Mesenchymal stem cell (in vitro differentiated cells and primary cell): ENCODE results near the gene TSC22D1.

Experiments
- DNase-seq: peaks from one replicate; pipeline ENCODE4 v3.0.0-alpha.2; 2013
- H2AFZ ChIP-seq: one replicate; pipeline ENCODE4 v1.6.1; 2013; ENCODE audit warnings: low read depth, mild to moderate bottlenecking, control low read depth, inconsistent platforms, low read length, moderate library complexity
- H2AK5ac ChIP-seq: 2 replicates; pipeline ENCODE4 v1.6.1; 2013; ENCODE audit warnings: low read length, moderate library complexity, mild to moderate bottlenecking, inconsistent platforms; ENCODE audit not compliant: severe bottlenecking
- H2BK120ac ChIP-seq: one replicate; pipeline ENCODE4 v1.6.1; 2013; ENCODE audit warnings: low read depth, mild to moderate bottlenecking, inconsistent platforms, low read length, moderate library complexity
- H2BK12ac ChIP-seq, 2 experiments: one replicate each; pipeline ENCODE4 v1.6.1; 2013; ENCODE audit warnings: inconsistent platforms in 2 of 2, low read length in 2 of 2, mild to moderate bottlenecking in 2 of 2, moderate library complexity in 2 of 2, control low read depth in 1 of 2
- H2BK15ac ChIP-seq: one replicate; pipeline ENCODE4 v1.6.1; 2013; ENCODE audit warnings: mild to moderate bottlenecking, low read depth, inconsistent platforms; ENCODE audit not compliant: poor library complexity, severe bottlenecking
- H2BK5ac ChIP-seq: 2 replicates; pipeline ENCODE4 v1.6.1; 2013; ENCODE audit warnings: low read depth, mild to moderate bottlenecking, low read length, control low read depth, inconsistent platforms; ENCODE audit not compliant: poor library complexity, severe bottlenecking
- H3K14ac ChIP-seq, 2 experiments: one replicate each; pipeline ENCODE4 v1.6.1; 2013; ENCODE audit warnings: inconsistent platforms in 2 of 2, low read length in 2 of 2, control low read depth in 1 of 2, mild to moderate bottlenecking in 1 of 2, moderate library complexity in 1 of 2
- H3K18ac ChIP-seq, 2 experiments: one replicate each; pipeline ENCODE4 v1.6.1; 2013; ENCODE audit warnings: inconsistent platforms in 2 of 2, low read length in 2 of 2, control low read depth in 1 of 2, low read depth in 1 of 2, mild to moderate bottlenecking in 1 of 2
- H3K23ac ChIP-seq, 2 experiments: one replicate each; pipeline ENCODE4 v1.6.1; 2013; ENCODE audit warnings: inconsistent platforms in 2 of 2, low read length in 2 of 2, mild to moderate bottlenecking in 2 of 2, moderate library complexity in 2 of 2, control low read depth in 1 of 2
- H3K27ac ChIP-seq: 2 replicates; pipeline ENCODE4 v1.5.1; 2013; ENCODE audit warnings: mild to moderate bottlenecking, moderate library complexity, low read length, control low read depth, inconsistent platforms; ENCODE audit not compliant: poor library complexity, severe bottlenecking
- H3K27me3 ChIP-seq, 2 experiments: 2 replicates each; pipeline versions ENCODE4 v1.6.1 to v1.7.0; 2013; ENCODE audit warnings: low read length in 2 of 2, mild to moderate bottlenecking in 2 of 2, moderate library complexity in 2 of 2, control low read depth in 1 of 2, inconsistent platforms in 1 of 2; ENCODE audit not compliant: control insufficient read depth in 1 of 2, insufficient read depth in 1 of 2
- H3K36me3 ChIP-seq, 2 experiments: 2 replicates each; pipeline versions ENCODE4 v1.6.1 to v1.7.0; 2013; ENCODE audit warnings: low read length in 2 of 2, control low read depth in 1 of 2, inconsistent platforms in 1 of 2, low read depth in 1 of 2, mild to moderate bottlenecking in 1 of 2; ENCODE audit not compliant: insufficient read depth in 2 of 2, control insufficient read depth in 1 of 2
- H3K4ac ChIP-seq, 2 experiments: one replicate each; pipeline ENCODE4 v1.6.1; 2013; ENCODE audit warnings: inconsistent platforms in 2 of 2, low read length in 2 of 2, mild to moderate bottlenecking in 2 of 2, moderate library complexity in 2 of 2, control low read depth in 1 of 2, low read depth in 1 of 2
- H3K4me1 ChIP-seq: 2 replicates; pipeline ENCODE4 v1.6.1; 2013; ENCODE audit warnings: low read depth, low read length, control low read depth; ENCODE audit not compliant: control insufficient read depth, insufficient read depth
- H3K4me2 ChIP-seq: 2 replicates; pipeline ENCODE4 v1.6.1; 2013; ENCODE audit warnings: low read length, mild to moderate bottlenecking, inconsistent platforms; ENCODE audit not compliant: poor library complexity, severe bottlenecking
- H3K4me3 ChIP-seq, 2 experiments: 2 replicates each; pipeline versions ENCODE4 v1.5.1 to v1.7.0; 2013; ENCODE audit warnings: low read length in 2 of 2, mild to moderate bottlenecking in 2 of 2, control low read depth in 1 of 2, low read depth in 1 of 2; ENCODE audit not compliant: insufficient read depth in 1 of 2
- H3K79me1 ChIP-seq: replicated peaks from 2 replicates; pipeline ENCODE4 v1.6.1; 2013; ENCODE audit warnings: mild to moderate bottlenecking, control low read depth, low read length, inconsistent platforms; ENCODE audit not compliant: poor library complexity, severe bottlenecking
- H3K9ac ChIP-seq: 2 replicates; pipeline ENCODE4 v1.7.0; 2013; ENCODE audit warnings: mild to moderate bottlenecking, low read length, moderate library complexity
- H3K9me3 ChIP-seq: 2 replicates; pipeline ENCODE4 v1.7.0; 2013; ENCODE audit warnings: mild to moderate bottlenecking, low read length; ENCODE audit not compliant: control insufficient read depth
- H4K8ac ChIP-seq: one replicate; pipeline ENCODE4 v1.6.1; 2013; ENCODE audit warnings: inconsistent platforms, mild to moderate bottlenecking, low read length, moderate library complexity
- H4K91ac ChIP-seq: one replicate; pipeline ENCODE4 v1.6.1; 2013; ENCODE audit warnings: mild to moderate bottlenecking, low read length, inconsistent platforms
- WGBS: methylation state at CpG from one replicate; pipeline ENCODE4 v1.1.7; 2013; ENCODE audit warnings: mixed read lengths; 5-methylcytosine and 5-hydroxymethylcytosine counted together

TSC22D1 gene

DNA sequence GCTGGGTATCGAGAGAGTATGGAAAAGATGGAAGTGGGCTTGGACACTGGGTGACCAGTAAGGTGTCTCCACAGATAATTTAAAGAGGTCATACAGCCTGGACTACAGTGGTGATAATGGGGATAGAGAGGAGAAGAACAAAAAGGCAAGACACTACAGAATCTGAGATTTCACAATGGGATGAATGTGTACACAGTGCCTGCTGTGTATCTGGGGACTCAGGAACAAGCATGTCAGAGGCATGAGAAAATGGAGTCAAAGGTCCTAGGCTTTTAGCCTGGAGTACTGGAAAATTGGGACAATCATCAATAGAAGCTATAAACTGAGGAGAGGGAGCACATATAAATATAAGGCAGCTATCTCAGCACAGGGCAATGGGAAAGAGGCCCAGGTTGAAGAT is 69.4 kb downstream of the TSC22D1 start:
- no peak overlapping the region for H3K14ac ChIP-seq
- H4K8ac ChIP-seq, result no peak overlapping the region
- peaks cover 4% of the 10 kb centered on the region for H3K4me1 ChIP-seq
- H2AFZ ChIP-seq, result no peak overlapping the region
- H3K18ac ChIP-seq, result no peak overlapping the region
- no peak overlapping the region for H4K91ac ChIP-seq
- no peaks in the 10 kb centered on the region for H3K9me3 ChIP-seq
- H2AK5ac ChIP-seq, result no peak overlapping the region
- H3K27me3 ChIP-seq, result no peaks in the 10 kb centered on the region
- no peak overlapping the region for H2BK120ac ChIP-seq
- no peak overlapping the region for H2BK12ac ChIP-seq
- no peak overlapping the region for H3K23ac ChIP-seq
- H3K4me2 ChIP-seq, result no peak overlapping the region
- no peak overlapping the region for H2BK5ac ChIP-seq
- no peak overlapping the region for H3K27ac ChIP-seq
- no peak overlapping the region for H3K4me3 ChIP-seq
- H3K4ac ChIP-seq, result no peak overlapping the region
- H2BK15ac ChIP-seq, result no peak overlapping the region
- no peak overlapping the region for H3K9ac ChIP-seq
- 99% methylated on average over 1 of the region's 1 CpG for WGBS
- no peak for DNase-seq
- peaks cover 26% of the 10 kb centered on the region for H3K79me1 ChIP-seq
- H3K36me3 ChIP-seq, result peaks cover 14 to 57% of the 10 kb centered on the region in 2 experiments

DNA sequence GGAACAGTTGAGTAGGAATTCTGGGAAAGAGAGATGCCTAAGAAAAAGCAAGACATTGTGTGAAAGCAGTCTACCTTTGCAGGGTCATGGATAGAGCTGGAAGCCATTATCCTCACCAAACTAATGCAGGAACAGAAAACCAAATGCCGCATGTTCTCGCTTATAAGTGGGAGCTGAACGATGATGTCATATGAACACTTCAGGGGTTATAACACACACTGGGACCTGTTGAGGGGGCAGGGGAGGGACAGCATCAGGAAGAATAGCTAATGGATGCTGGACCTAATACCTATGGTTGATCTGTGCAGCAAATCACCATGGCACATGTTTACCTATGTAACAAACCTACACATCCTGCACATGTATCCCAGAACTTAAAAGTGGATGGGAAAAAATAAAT is 69.9 kb downstream of the TSC22D1 start:
- no peak overlapping the region for H2BK15ac ChIP-seq
- no peak overlapping the region for H4K8ac ChIP-seq
- H3K18ac ChIP-seq, result no peak overlapping the region
- H3K36me3 ChIP-seq, result peaks cover 14 to 57% of the 10 kb centered on the region in 2 experiments
- WGBS, result 100% methylated on average over 3 of the region's 3 CpGs
- H3K14ac ChIP-seq, result no peak overlapping the region
- H3K4ac ChIP-seq, result no peak overlapping the region
- H2BK120ac ChIP-seq, result no peak overlapping the region
- H2BK5ac ChIP-seq, result no peak overlapping the region
- no peaks in the 10 kb centered on the region for H3K9me3 ChIP-seq
- no peak overlapping the region for H3K9ac ChIP-seq
- H3K27ac ChIP-seq, result no peak overlapping the region
- peaks cover 27% of the 10 kb centered on the region for H3K79me1 ChIP-seq
- no peak overlapping the region for H2AFZ ChIP-seq
- H3K4me1 ChIP-seq, result peaks cover 5% of the 10 kb centered on the region
- H3K23ac ChIP-seq, result no peak overlapping the region
- no peak overlapping the region for H3K4me3 ChIP-seq
- no peak overlapping the region for H2AK5ac ChIP-seq
- no peak overlapping the region for H3K4me2 ChIP-seq
- H2BK12ac ChIP-seq, result no peak overlapping the region
- DNase-seq, result no peak
- no peak overlapping the region for H4K91ac ChIP-seq
- H3K27me3 ChIP-seq, result no peaks in the 10 kb centered on the region

- Histone ChIP-seq H3K4me3 (no peak overlapping the region), H2BK12ac (no peak overlapping the region)
- WGBS, result 96% methylated on average over 4 of the region's 4 CpGs
These were observed 72.0 kb downstream of the TSC22D1 start for GRCh38 chr13:44504116-44504515.

GRCh38 chr13:44498969-44499368 is 77.2 kb downstream of the TSC22D1 start:
- H3K27ac ChIP-seq, result no peak overlapping the region
- no peaks in the 10 kb centered on the region for H3K9me3 ChIP-seq
- H3K4ac ChIP-seq, result no peak overlapping the region
- H2BK12ac ChIP-seq, result no peak overlapping the region
- no peak for DNase-seq
- H2BK5ac ChIP-seq, result no peak overlapping the region
- H4K8ac ChIP-seq, result no peak overlapping the region
- H3K27me3 ChIP-seq, result no peaks in the 10 kb centered on the region
- no peak overlapping the region for H2AK5ac ChIP-seq
- no peak overlapping the region for H3K14ac ChIP-seq
- no peak overlapping the region for H2BK15ac ChIP-seq
- H2BK120ac ChIP-seq, result no peak overlapping the region
- H3K36me3 ChIP-seq, result peaks cover 1 to 31% of the 10 kb centered on the region in 2 experiments
- H3K23ac ChIP-seq, result no peak overlapping the region
- H3K79me1 ChIP-seq, result peaks cover 13% of the 10 kb centered on the region
- H3K4me1 ChIP-seq, result peaks cover 9% of the 10 kb centered on the region
- H3K18ac ChIP-seq, result no peak overlapping the region
- no peak overlapping the region for H4K91ac ChIP-seq
- H3K4me3 ChIP-seq, result no peak overlapping the region
- no peak overlapping the region for H3K4me2 ChIP-seq
- no peak overlapping the region for H2AFZ ChIP-seq
- H3K9ac ChIP-seq, result no peak overlapping the region

More at GRCh38 chr13:44504116-44504515, 72.0 kb downstream of the TSC22D1 start:
- Histone ChIP-seq H3K36me3 (peaks cover 8 to 49% of the 10 kb centered on the region in 2 experiments), H3K4me2 (no peak overlapping the region), H2AFZ (no peak overlapping the region), H2BK5ac (no peak overlapping the region), H3K23ac (no peak overlapping the region), H2BK120ac (no peak overlapping the region), H3K14ac (no peak overlapping the region), H3K4ac (no peak overlapping the region), H2BK15ac (no peak overlapping the region), H4K8ac (no peak overlapping the region), H3K9ac (no peak overlapping the region), H3K27ac (no peak overlapping the region), H2AK5ac (no peak overlapping the region), H3K18ac (no peak overlapping the region), H4K91ac (no peak overlapping the region), H3K79me1 (peaks cover 26% of the 10 kb centered on the region), H3K27me3 (no peaks in the 10 kb centered on the region), H3K9me3 (no peaks in the 10 kb centered on the region), H3K4me1 (peaks cover 11% of the 10 kb centered on the region)
- DNase-seq, result no peak
